Stomach smooth muscle (tissue), 2 donors: ENCODE measurements around the gene LRRC74A.

ENCODE experiments used
- H3K27ac ChIP-seq: one replicate; pipeline ENCODE4 v1.7.0; 2013; ENCODE audit warnings: mild to moderate bottlenecking, low read length, inconsistent platforms
- H3K27me3 ChIP-seq, 2 donors: one replicate each; pipeline ENCODE4 v1.7.0; 2013; ENCODE audit warnings: low read length in 2 of 2; ENCODE audit not compliant: insufficient read depth in 2 of 2, control insufficient read depth in 1 of 2
- H3K36me3 ChIP-seq, 2 donors: one replicate each; pipeline ENCODE4 v1.7.0; 2013; ENCODE audit warnings: low read length in 2 of 2; ENCODE audit not compliant: control insufficient read depth in 2 of 2, insufficient read depth in 2 of 2
- H3K4me1 ChIP-seq: one replicate; pipeline ENCODE4 v1.7.0; 2013; ENCODE audit warnings: low read length; ENCODE audit not compliant: control insufficient read depth, insufficient read depth
- H3K4me3 ChIP-seq, 2 donors: one replicate each; pipeline ENCODE4 v1.7.0; 2013; ENCODE audit warnings: low read length in 2 of 2
- H3K9ac ChIP-seq, 2 donors: one replicate each; pipeline ENCODE4 v1.7.0; 2013; ENCODE audit warnings: low read length in 2 of 2, mild to moderate bottlenecking in 1 of 2
- H3K9me3 ChIP-seq, 2 donors: one replicate each; pipeline ENCODE4 v1.7.0; 2013; ENCODE audit warnings: low read length in 2 of 2; ENCODE audit not compliant: control insufficient read depth in 2 of 2
- donor health status: healthy.
- donor health status: Pancreatic carcinoma.

Gene LRRC74A

GRCh38 chr14:76782115-76782884, 43.9 kb upstream of the LRRC74A start:
- Histone ChIP-seq H3K27ac (peak overlapping the region; percentile 24), H3K36me3 (peaks cover 7 to 19% of the 10 kb centered on the region in 2 donors), H3K9ac (no peak overlapping the region)

GRCh38 chr14:76782885-76783566, 43.2 kb upstream of the LRRC74A start:
- Histone ChIP-seq H3K4me3 (no peak overlapping the region), H3K9ac (no peak overlapping the region), H3K4me1 (peaks cover 7% of the 10 kb centered on the region), H3K9me3 (no peaks in the 10 kb centered on the region), H3K27me3 (no peaks in the 10 kb centered on the region), H3K36me3 (peaks cover 12 to 25% of the 10 kb centered on the region in 2 donors), H3K27ac (peak overlapping the region; percentile 24)

More at GRCh38 chr14:76782115-76782884, 43.9 kb upstream of the LRRC74A start:
- Histone ChIP-seq H3K9me3 (no peaks in the 10 kb centered on the region), H3K27me3 (no peaks in the 10 kb centered on the region), H3K4me1 (peaks cover 7% of the 10 kb centered on the region), H3K4me3 (no peak overlapping the region)

- no peak overlapping the region for H3K9ac ChIP-seq
- H3K9me3 ChIP-seq: no peaks in the 10 kb centered on the region
- no peaks in the 10 kb centered on the region for H3K27me3 ChIP-seq
- no peak overlapping the region for H3K4me3 ChIP-seq
- H3K36me3 ChIP-seq: peaks cover 24 to 37% of the 10 kb centered on the region in 2 donors
- H3K27ac ChIP-seq: no peak overlapping the region
- peaks cover 7% of the 10 kb centered on the region for H3K4me1 ChIP-seq
Measured at GRCh38 chr14:76784266-76784874, 41.8 kb upstream of the LRRC74A start.

GRCh38 chr14:76784881-76785280, 41.3 kb upstream of the LRRC74A start:
- H3K4me3 ChIP-seq: no peak overlapping the region
- H3K9ac ChIP-seq: no peak overlapping the region
- no peak overlapping the region for H3K27ac ChIP-seq
- peaks cover 7% of the 10 kb centered on the region for H3K4me1 ChIP-seq
- H3K27me3 ChIP-seq: no peaks in the 10 kb centered on the region
- H3K36me3 ChIP-seq: peaks cover 24 to 38% of the 10 kb centered on the region in 2 donors
- no peaks in the 10 kb centered on the region for H3K9me3 ChIP-seq

- Histone ChIP-seq H3K9me3 (no peaks in the 10 kb centered on the region), H3K27ac (no peak overlapping the region), H3K36me3 (peaks cover 36 to 51% of the 10 kb centered on the region in 2 donors), H3K9ac (no peak overlapping the region), H3K4me3 (no peak overlapping the region), H3K27me3 (no peaks in the 10 kb centered on the region), H3K4me1 (peaks cover 7% of the 10 kb centered on the region)
Measured at GRCh38 chr14:76786601-76787000, 39.6 kb upstream of the LRRC74A start.

- H3K9me3 ChIP-seq: no peaks in the 10 kb centered on the region
- H3K27ac ChIP-seq: no peak overlapping the region
- no peaks in the 10 kb centered on the region for H3K27me3 ChIP-seq
- H3K4me1 ChIP-seq: no peaks in the 10 kb centered on the region
- peaks cover 37 to 41% of the 10 kb centered on the region in 2 donors for H3K36me3 ChIP-seq
- H3K9ac ChIP-seq: no peak overlapping the region
- H3K4me3 ChIP-seq: no peak overlapping the region
Measured at GRCh38 chr14:76792422-76792821, 33.8 kb upstream of the LRRC74A start.

- Histone ChIP-seq H3K4me3 (no peak overlapping the region), H3K4me1 (no peaks in the 10 kb centered on the region), H3K27me3 (no peaks in the 10 kb centered on the region), H3K36me3 (peaks cover 30 to 39% of the 10 kb centered on the region in 2 donors), H3K9me3 (no peaks in the 10 kb centered on the region), H3K9ac (no peak overlapping the region), H3K27ac (no peak overlapping the region)
Measured at GRCh38 chr14:76793324-76793723, 32.9 kb upstream of the LRRC74A start.

GRCh38 chr14:76793956-76794355, 32.3 kb upstream of the LRRC74A start:
- Histone ChIP-seq H3K27me3 (no peaks in the 10 kb centered on the region), H3K4me1 (no peaks in the 10 kb centered on the region), H3K9me3 (no peaks in the 10 kb centered on the region), H3K4me3 (no peak overlapping the region), H3K27ac (no peak overlapping the region), H3K9ac (no peak overlapping the region), H3K36me3 (peaks cover 27 to 34% of the 10 kb centered on the region in 2 donors)

GRCh38 chr14:76806446-76806845, 19.8 kb upstream of the LRRC74A start:
- H3K27ac ChIP-seq: no peak overlapping the region
- H3K9ac ChIP-seq: no peak overlapping the region
- no peaks in the 10 kb centered on the region for H3K4me1 ChIP-seq
- H3K27me3 ChIP-seq: no peaks in the 10 kb centered on the region
- no peak overlapping the region for H3K4me3 ChIP-seq
- peaks cover 42 to 49% of the 10 kb centered on the region in 2 donors for H3K36me3 ChIP-seq
- no peaks in the 10 kb centered on the region for H3K9me3 ChIP-seq

- H3K27ac ChIP-seq: no peak overlapping the region
- H3K9ac ChIP-seq: no peak overlapping the region
- H3K36me3 ChIP-seq: peaks cover 42% of the 10 kb centered on the region in 2 donors
- peaks cover 6% of the 10 kb centered on the region for H3K4me1 ChIP-seq
- no peak overlapping the region for H3K4me3 ChIP-seq
- no peaks in the 10 kb centered on the region for H3K9me3 ChIP-seq
- H3K27me3 ChIP-seq: no peaks in the 10 kb centered on the region
Measured at GRCh38 chr14:76808011-76808410, 18.2 kb upstream of the LRRC74A start.
